ENCODE results near the gene LILRB5.
"Not testable (repeated sequence)": the region's sequence is repeated elsewhere in the genome, so short reads cannot be mapped to it uniquely, and the experiment has no call there.

The LILRB5 gene

GRCh38 chr19:54214734-54215133, 42.3 kb downstream of the LILRB5 start:
- not testable (repeated sequence) for DNase-seq (ENCODE audit: low read depth in 3 of 3)

DNA sequence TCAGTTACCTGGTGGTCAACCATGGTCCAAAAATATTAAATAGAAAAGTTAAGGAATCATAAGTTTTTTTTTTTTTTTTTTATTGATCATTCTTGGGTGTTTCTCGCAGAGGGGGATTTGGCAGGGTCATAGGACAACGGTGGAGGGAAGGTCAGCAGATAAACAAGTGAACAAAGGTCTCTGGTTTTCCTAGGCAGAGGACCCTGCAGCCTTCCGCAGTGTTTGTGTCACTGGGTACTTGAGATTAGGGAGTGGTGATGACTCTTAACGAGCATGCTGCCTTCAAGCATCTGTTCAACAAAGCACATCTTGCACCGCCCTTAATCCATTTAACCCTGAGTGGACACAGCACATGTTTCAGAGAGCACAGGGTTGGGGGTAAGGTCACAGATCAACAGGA, 42.9 kb downstream of the LILRB5 start:
- not testable (repeated sequence) for DNase-seq (ENCODE audit: low read depth in 3 of 3)

GRCh38 chr19:54211235-54211634, 45.8 kb downstream of the LILRB5 start:
- no peak for DNase-seq (ENCODE audit: low read depth in 3 of 3)

- DNase-seq (ENCODE audit: low read depth in 3 of 3), result no peak
These were observed 47.1 kb downstream of the LILRB5 start for GRCh38 chr19:54209811-54210494.

DNA sequence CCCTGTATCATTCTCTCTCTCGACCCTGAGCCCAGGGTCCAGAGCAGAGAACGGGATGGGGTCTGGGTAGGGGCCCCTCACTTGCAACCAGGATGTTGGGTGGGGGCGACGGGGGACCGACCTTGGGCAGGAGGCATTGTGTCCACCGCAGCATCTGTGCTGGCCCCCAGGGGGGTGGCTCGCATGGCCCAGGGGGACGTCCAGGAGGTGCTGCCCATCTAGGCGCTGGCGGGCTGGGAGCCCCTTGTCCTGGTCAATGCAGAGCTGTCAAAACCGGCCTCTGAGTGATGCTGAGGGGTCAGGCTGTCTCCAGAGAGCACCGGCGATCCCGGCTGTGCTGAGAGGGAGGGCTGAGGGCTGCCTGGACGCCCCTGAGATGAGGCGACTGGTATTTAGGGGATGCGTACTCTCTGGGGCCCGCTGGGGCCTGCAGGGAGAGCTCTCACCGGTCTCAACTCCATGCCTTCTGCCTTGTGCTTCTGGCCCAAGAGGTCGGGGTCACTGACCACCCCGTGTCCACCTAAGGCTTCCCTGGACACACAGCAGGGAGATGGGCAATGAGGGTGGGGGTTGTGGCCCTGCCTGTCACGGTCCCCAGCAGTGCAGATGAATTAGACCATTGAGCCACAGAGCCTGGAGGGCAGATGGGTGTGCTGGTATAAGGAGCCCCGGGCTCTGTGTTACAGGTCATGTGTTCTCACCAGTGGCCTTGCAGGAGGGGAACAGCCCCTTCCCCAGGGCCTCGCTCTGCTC, 47.8 kb downstream of the LILRB5 start:
- DNase-seq (ENCODE audit: low read depth in 3 of 3), result no peak

GRCh38 chr19:54208784-54209057, 48.4 kb downstream of the LILRB5 start:
- no peak for DNase-seq (ENCODE audit: low read depth in 3 of 3)

DNA sequence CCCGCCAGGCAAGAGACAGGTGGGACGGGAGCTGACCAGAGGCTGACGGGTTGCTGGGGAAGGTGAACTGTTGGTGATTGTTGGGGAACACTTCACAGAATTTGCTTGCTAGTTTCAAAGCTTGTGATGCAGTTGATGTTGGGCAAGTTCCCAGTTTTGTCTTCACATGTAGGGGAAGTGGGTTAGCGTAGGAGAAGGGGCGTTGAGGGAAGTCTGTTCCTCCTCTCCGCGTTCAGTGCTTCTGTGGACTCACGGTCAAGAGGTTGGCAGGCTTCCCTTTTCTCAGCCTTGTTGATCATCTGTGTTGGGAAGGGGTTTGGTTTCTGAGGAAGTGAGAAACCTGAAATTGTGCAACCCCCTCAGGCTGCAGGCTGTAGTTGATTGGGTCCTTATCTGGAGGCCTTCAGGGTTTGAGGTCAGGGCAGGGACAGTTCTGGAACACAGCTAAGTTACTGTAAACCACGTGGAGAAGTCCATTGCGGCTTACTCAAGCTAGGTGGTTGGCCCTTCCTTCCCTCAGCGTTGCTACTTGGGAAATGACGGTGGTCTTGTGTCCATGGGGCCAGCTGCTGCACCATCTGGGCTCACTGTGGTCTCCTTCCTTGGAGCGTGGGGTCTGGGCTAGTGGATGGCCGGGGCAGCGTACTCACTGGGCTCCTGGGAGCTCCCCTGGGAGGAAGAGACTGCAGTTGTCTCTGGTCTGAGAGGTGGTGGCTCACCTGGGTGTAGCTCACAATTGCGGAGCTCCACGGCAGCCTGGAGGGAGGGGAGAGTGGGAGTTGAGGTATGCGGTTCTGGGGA, 48.9 kb downstream of the LILRB5 start:
- peak in 2 of 3 donors; percentile 55 for DNase-seq (ENCODE audit: low read depth in 3 of 3)

- no peak for DNase-seq (ENCODE audit: low read depth in 3 of 3)
These were observed 49.4 kb downstream of the LILRB5 start for GRCh38 chr19:54207676-54207982.

GRCh38 chr19:54207193-54207592, 49.9 kb downstream of the LILRB5 start:
- DNase-seq (ENCODE audit: low read depth in 3 of 3), result not testable (repeated sequence)

- DNase-seq (ENCODE audit: low read depth in 3 of 3), result no peak
These were observed 50.3 kb downstream of the LILRB5 start for GRCh38 chr19:54206831-54207177.

DNA sequence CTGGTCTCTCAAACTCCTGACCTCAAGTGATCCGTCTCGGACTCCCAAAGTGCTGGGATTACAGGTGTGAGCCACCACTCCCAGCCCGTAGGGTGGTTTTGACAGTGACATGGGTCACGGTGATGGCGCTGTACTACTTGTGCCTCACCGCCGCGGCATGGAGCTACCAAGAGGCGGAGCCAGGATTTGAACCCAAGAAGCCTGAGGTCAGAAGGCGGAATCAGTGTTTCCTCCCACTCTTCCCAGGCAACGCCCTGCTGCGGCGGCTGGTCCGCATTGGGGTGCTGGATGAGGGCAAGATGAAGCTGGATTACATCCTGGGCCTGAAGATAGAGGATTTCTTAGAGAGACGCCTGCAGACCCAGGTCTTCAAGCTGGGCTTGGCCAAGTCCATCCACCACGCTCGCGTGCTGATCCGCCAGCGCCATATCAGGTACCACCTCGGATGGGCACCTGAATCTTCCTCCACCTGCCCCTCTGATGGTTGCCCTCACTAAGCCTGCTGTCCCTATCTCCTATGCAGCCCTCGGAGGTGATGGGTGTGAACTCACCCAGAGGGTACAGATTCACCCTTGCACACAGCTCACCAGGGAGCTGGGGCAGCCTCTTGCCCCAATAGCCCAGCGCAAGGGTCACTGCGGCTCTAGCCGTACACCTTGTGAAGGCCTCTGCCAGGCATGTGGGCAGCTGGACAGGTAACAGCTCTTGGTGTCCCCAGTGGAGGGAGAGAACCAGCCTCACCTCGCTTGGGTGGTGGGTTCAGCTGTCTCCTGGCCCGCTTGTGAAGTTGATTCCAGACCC, 50.8 kb downstream of the LILRB5 start:
- DNase-seq (ENCODE audit: low read depth in 3 of 3), result no peak

DNA sequence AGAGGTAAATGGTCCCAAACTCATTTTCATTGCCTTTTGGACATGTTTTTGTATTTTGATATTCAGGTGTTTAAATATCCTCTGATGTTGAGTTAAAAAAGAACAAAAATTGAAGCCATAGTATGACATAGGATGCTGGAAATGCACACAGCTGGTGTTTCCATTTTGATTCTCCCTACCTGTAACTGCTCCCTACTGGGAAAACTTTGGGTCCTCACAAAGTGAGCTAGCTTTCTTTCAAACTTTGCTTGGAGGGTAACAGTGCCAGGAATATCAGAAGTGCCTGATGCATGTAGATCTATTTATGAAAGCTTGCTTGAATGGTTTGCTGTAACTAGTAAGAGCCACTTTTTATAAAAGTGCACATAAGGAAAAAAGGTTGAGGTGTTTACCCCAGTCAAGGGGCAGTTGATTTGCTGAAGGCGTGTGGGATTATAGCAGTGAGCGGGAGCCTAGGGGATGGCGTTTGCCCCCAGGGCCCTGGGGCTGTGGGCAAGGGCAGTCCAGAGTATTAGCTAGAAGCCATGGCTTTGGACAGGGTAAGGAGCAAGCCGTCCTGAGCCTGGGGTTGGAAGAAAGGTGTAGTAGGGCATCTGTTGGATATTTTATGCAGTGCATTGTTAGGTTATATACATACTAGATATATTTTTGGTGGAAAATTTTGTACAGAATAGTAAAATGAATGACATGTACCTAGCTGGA, 52.2 kb downstream of the LILRB5 start:
- no peak for DNase-seq (ENCODE audit: low read depth in 3 of 3)

- no peak for DNase-seq (ENCODE audit: low read depth in 3 of 3)
These were observed 53.9 kb downstream of the LILRB5 start for GRCh38 chr19:54203151-54203611.

GRCh38 chr19:54201980-54202379, 55.1 kb downstream of the LILRB5 start:
- no peak for DNase-seq (ENCODE audit: low read depth in 3 of 3)

DNA sequence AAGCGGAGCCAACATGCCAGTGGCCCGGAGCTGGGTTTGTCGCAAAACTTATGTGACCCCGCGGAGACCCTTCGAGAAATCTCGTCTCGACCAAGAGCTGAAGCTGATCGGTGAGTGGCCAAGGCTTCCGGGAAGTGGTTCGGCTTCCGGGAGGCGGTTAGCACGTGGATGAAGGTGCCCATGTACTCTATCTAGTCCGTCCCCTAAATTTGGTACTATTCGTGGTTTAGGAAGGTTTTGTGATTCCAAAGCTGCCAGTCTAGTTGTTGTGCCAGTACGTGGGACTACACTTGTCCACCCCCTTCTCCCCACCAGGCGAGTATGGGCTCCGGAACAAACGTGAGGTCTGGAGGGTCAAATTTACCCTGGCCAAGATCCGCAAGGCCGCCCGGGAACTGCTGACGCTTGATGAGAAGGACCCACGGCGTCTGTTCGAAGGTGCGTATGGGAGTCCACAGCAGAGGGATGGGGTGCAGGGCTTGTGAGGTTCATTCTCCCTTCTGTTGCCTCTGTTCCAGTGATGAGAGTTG, 55.8 kb downstream of the LILRB5 start:
- DNase-seq (ENCODE audit: low read depth in 3 of 3), result no peak
